ENCODE results near the gene MORN1. TPM values are rescaled to one million over a fixed set of nuclear protein-coding genes. Genes with fewer than 3 reads are reported as not detected.

MORN1 gene
- polyA plus RNA-seq, 1 donor from 2014 or later: 10.9 TPM

DNA sequence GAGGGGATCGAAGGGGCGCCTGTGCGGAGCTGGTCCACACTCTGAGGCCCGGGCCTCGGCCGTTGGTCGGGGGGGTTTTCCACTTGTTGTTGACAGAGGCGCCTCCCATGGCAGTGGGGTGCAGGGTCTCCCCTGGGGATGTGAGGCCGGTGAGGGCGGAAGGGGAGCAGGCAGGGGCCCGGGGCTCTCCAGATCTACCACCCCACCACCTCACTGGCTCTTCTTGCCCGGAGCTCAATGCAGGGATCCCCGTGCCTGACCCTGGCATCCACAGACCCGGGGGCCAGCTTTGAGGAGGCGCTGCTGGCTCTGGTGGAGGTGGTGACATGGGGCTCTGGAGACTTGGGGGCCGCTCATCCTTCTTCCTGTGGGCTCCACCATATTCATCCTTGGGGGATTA, 28.1 kb upstream of the MORN1 start:
- H3K9me2 ChIP-seq (ENCODE audit: insufficient read depth, low read length): no peaks in the 10 kb centered on the region
- no peak overlapping the region for H3K4me2 ChIP-seq (ENCODE audit: low read length)
- no peaks in the 10 kb centered on the region for H4K20me1 ChIP-seq (ENCODE audit: insufficient read depth)
- no peaks in the 10 kb centered on the region for H3K27me3 ChIP-seq (ENCODE audit: insufficient read depth, low read depth, low read length)
- no peak overlapping the region for H3K9ac ChIP-seq (ENCODE audit: low read length)
- no peak overlapping the region for H3K4me3 ChIP-seq (ENCODE audit: low read length)
- TF ChIP-seq REST (IDR thresholded peaks at IDR 0.05; ENCODE audit: borderline replicate concordance) (no peak), EZH2 (IDR thresholded peaks at IDR 0.05; ENCODE audit: borderline replicate concordance, insufficient read depth, low read length, poor library complexity, severe bottlenecking) (no peak), POLR2AphosphoS5 (IDR thresholded peaks at IDR 0.05) (no peak), SMC3 (conservative IDR thresholded peaks at IDR 0.05; ENCODE audit: poor library complexity) (no peak), RAD21 (conservative IDR thresholded peaks at IDR 0.05) (no peak), TAF1 (IDR thresholded peaks at IDR 0.05; ENCODE audit: low read depth) (no peak), EP300 (conservative IDR thresholded peaks at IDR 0.05; ENCODE audit: poor library complexity, severe bottlenecking) (no peak), MXI1 (conservative IDR thresholded peaks at IDR 0.05; ENCODE audit: poor library complexity, severe bottlenecking) (no peak)
- TF ChIP-seq, protein P1, sequence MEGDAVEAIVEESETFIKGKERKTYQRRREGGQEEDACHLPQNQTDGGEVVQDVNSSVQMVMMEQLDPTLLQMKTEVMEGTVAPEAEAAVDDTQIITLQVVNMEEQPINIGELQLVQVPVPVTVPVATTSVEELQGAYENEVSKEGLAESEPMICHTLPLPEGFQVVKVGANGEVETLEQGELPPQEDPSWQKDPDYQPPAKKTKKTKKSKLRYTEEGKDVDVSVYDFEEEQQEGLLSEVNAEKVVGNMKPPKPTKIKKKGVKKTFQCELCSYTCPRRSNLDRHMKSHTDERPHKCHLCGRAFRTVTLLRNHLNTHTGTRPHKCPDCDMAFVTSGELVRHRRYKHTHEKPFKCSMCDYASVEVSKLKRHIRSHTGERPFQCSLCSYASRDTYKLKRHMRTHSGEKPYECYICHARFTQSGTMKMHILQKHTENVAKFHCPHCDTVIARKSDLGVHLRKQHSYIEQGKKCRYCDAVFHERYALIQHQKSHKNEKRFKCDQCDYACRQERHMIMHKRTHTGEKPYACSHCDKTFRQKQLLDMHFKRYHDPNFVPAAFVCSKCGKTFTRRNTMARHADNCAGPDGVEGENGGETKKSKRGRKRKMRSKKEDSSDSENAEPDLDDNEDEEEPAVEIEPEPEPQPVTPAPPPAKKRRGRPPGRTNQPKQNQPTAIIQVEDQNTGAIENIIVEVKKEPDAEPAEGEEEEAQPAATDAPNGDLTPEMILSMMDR (IDR thresholded peaks at IDR 0.05; ENCODE audit: poor library complexity, severe bottlenecking): no peak
- no peaks in the 10 kb centered on the region for H3K79me2 ChIP-seq (replicated peaks; ENCODE audit: insufficient read depth, low read length)
- H3K27ac ChIP-seq (ENCODE audit: low read length): no peak overlapping the region
- no peaks in the 10 kb centered on the region for H3F3A ChIP-seq (ENCODE audit: insufficient read depth, low read length, poor library complexity, severe bottlenecking)
- H2AFZ ChIP-seq (ENCODE audit: low read depth, low read length): no peak overlapping the region
- no peaks in the 10 kb centered on the region for H3K9me3 ChIP-seq (ENCODE audit: low read length)
- H3K36me3 ChIP-seq (ENCODE audit: insufficient read depth, low read length): no peaks in the 10 kb centered on the region

DNA sequence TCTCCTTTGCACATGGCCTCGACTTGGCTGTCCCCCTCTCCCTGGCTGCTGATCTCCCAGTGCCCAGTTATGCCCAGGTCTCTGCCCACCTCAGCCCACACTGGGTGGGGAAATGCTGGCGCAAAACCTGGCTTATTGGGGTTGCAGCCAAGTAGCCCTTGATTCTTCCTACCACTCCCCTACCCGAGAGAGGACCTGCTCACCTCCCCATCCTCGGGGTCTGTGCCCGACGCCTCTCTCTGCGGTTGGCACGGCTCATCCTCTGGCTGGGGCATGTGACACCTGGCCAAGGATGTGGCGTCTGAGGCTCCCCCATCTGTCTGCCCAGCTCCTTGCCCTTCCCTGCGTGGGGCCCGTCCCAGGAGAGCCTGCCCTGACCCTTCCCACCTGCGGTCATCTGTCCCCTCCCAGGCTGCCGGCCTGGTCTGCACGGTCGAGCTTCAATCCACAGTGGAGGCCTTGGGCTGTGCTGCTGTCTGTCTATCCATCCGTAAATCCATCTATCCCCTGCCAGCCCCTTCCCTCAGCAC, 27.5 kb upstream of the MORN1 start:
- Histone ChIP-seq H3K9me2 (ENCODE audit: insufficient read depth, low read length) (no peaks in the 10 kb centered on the region), H3K4me2 (ENCODE audit: low read length) (no peak overlapping the region), H3K79me2 (replicated peaks; ENCODE audit: insufficient read depth, low read length) (no peaks in the 10 kb centered on the region), H3K36me3 (ENCODE audit: insufficient read depth, low read length) (no peaks in the 10 kb centered on the region), H2AFZ (ENCODE audit: low read depth, low read length) (no peak overlapping the region), H4K20me1 (ENCODE audit: insufficient read depth) (no peaks in the 10 kb centered on the region), H3K27ac (ENCODE audit: low read length) (no peak overlapping the region), H3K27me3 (ENCODE audit: insufficient read depth, low read depth, low read length) (no peaks in the 10 kb centered on the region), H3K4me3 (ENCODE audit: low read length) (no peak overlapping the region), H3F3A (ENCODE audit: insufficient read depth, low read length, poor library complexity, severe bottlenecking) (no peaks in the 10 kb centered on the region), H3K9me3 (ENCODE audit: low read length) (no peaks in the 10 kb centered on the region), H3K9ac (ENCODE audit: low read length) (no peak overlapping the region)
- TF ChIP-seq REST (IDR thresholded peaks at IDR 0.05; ENCODE audit: borderline replicate concordance) (no peak), RAD21 (conservative IDR thresholded peaks at IDR 0.05) (no peak), MXI1 (conservative IDR thresholded peaks at IDR 0.05; ENCODE audit: poor library complexity, severe bottlenecking) (no peak), SMC3 (conservative IDR thresholded peaks at IDR 0.05; ENCODE audit: poor library complexity) (no peak), EP300 (conservative IDR thresholded peaks at IDR 0.05; ENCODE audit: poor library complexity, severe bottlenecking) (no peak), EZH2 (IDR thresholded peaks at IDR 0.05; ENCODE audit: borderline replicate concordance, insufficient read depth, low read length, poor library complexity, severe bottlenecking) (no peak), TAF1 (IDR thresholded peaks at IDR 0.05; ENCODE audit: low read depth) (no peak), POLR2AphosphoS5 (IDR thresholded peaks at IDR 0.05) (no peak)
- TF ChIP-seq, protein P1 (IDR thresholded peaks at IDR 0.05; ENCODE audit: poor library complexity, severe bottlenecking): no peak

Data from neural cell (in vitro differentiated cells).